Measurements from ENCODE around the gene MOV10L1. TPM values are rescaled to one million over a fixed set of nuclear protein-coding genes. Genes with fewer than 3 reads are reported as not detected.

The MOV10L1 gene
- total RNA-seq, 3 donors from 2014 or later = 0.16 to 0.44 (median 0.33) TPM

- TF ChIP-seq POLR2A (IDR thresholded peaks at IDR 0.05) = no peak
- no peak for TF ChIP-seq POLR2AphosphoS5 (IDR thresholded peaks at IDR 0.05)
- no peak for TF ChIP-seq CTCF (IDR thresholded peaks at IDR 0.05)
- intact Hi-C loops (cut with DNase I; ENCODE audit: low total_unique reads) = loop anchor here (10.0 kb wide), 1 partner anchor 292 kb away; no protein-coding TSS in a partner anchor
- H3K27me3 ChIP-seq = peaks cover 6 to 30% of the 10 kb centered on the region in 2 donors
- H3K36me3 ChIP-seq = no peaks in the 10 kb centered on the region
- no peak overlapping the region for H3K4me3 ChIP-seq
- no peaks in the 10 kb centered on the region for H3K4me1 ChIP-seq
- no peak overlapping the region for H3K27ac ChIP-seq
- peaks cover 7 to 16% of the 10 kb centered on the region in 2 donors for H3K9me3 ChIP-seq
- no peak for DNase-seq (ENCODE audit: low spot score in 2 of 2)
These were observed 33.4 kb upstream of the MOV10L1 start for GRCh38 chr22:50056214-50056972.

- Histone ChIP-seq H3K27me3 (peaks cover 6 to 31% of the 10 kb centered on the region in 2 donors), H3K4me1 (no peaks in the 10 kb centered on the region), H3K4me3 (no peak overlapping the region), H3K27ac (no peak overlapping the region), H3K9me3 (peaks cover 7 to 16% of the 10 kb centered on the region in 2 donors), H3K36me3 (no peaks in the 10 kb centered on the region)
- DNase-seq (ENCODE audit: low spot score in 2 of 2) = no peak
- TF ChIP-seq POLR2AphosphoS5 (IDR thresholded peaks at IDR 0.05) (no peak), POLR2A (IDR thresholded peaks at IDR 0.05) (no peak), CTCF (IDR thresholded peaks at IDR 0.05) (no peak)
- intact Hi-C loops (cut with DNase I; ENCODE audit: low total_unique reads) = loop anchor here (10.0 kb wide), 1 partner anchor 293 kb away; no protein-coding TSS in a partner anchor
These were observed 32.3 kb upstream of the MOV10L1 start for GRCh38 chr22:50057278-50058060.

- H3K27ac ChIP-seq = no peak within 1 kb of the TSS
- intact Hi-C loops (cut with DNase I; ENCODE audit: low total_unique reads) = loop anchor here (10.0 kb wide), 1 partner anchor 293 kb away; no protein-coding TSS in a partner anchor
- no peaks in the 10 kb centered on the region for H3K4me1 ChIP-seq
- DNase-seq (ENCODE audit: low spot score in 2 of 2) = no peak
- H3K27me3 ChIP-seq = peaks cover 6 to 35% of the 10 kb centered on the region in 2 donors
- H3K4me3 ChIP-seq = peak within 1 kb of the TSS in 2 of 3 donors; percentile 18 to 57
- H3K9me3 ChIP-seq = peaks cover 7 to 13% of the 10 kb centered on the region in 2 donors
- no peaks in the 10 kb centered on the region for H3K36me3 ChIP-seq
- no peak for TF ChIP-seq CTCF (IDR thresholded peaks at IDR 0.05)
- no peak for TF ChIP-seq POLR2AphosphoS5 (IDR thresholded peaks at IDR 0.05)
- no peak for TF ChIP-seq POLR2A (IDR thresholded peaks at IDR 0.05)
These were observed 31.5 kb upstream of the MOV10L1 start, which contains the start of gene TTLL8 for GRCh38 chr22:50058061-50058905. Gene TTLL8, minus strand, starts transcription at chr22:50058298.

- Histone ChIP-seq H3K27me3 (peaks cover 6 to 39% of the 10 kb centered on the region in 2 donors), H3K36me3 (no peaks in the 10 kb centered on the region), H3K9me3 (peaks cover 2 to 4% of the 10 kb centered on the region in 2 donors), H3K4me1 (no peaks in the 10 kb centered on the region), H3K27ac (no peak overlapping the region), H3K4me3 (peak overlapping the region in 2 of 3 donors; percentile 18 to 57)
- intact Hi-C loops (cut with DNase I; ENCODE audit: low total_unique reads) = loop anchor here (10.0 kb wide), 1 partner anchor 294 kb away; no protein-coding TSS in a partner anchor
- TF ChIP-seq POLR2AphosphoS5 (IDR thresholded peaks at IDR 0.05) (no peak), CTCF (IDR thresholded peaks at IDR 0.05) (no peak), POLR2A (IDR thresholded peaks at IDR 0.05) (no peak)
- no peak for DNase-seq (ENCODE audit: low spot score in 2 of 2)
These were observed 30.6 kb upstream of the MOV10L1 start for GRCh38 chr22:50058906-50059880.

All from breast epithelium (tissue), 4 donors.